ENCODE results near the gene TERF2IP.

The TERF2IP gene

DNA sequence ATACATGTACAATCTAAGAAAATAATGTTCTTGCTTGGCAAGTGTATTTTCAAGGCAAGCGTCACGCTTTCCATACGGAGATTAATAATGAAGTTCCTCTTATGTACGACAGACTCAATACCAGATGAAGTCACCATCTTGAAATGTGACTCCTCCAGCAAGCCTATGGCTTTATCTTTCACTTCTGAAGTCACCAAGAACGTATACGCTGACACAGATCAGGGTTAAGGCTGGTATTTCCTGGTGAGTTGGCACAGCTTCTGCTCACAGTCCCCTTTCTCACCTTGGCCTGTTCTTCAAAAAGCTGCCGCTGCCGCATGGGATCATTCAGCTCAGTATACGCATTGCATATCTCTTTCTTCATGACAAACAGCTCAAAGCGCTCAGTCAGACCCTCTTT, 18.4 kb upstream of the TERF2IP start:
- in situ Hi-C loops (cut with HindIII; ENCODE audit: low pct_ligation_motif_present, low sequenced_read_pairs): no loop called here
- TF ChIP-seq, protein P1, sequence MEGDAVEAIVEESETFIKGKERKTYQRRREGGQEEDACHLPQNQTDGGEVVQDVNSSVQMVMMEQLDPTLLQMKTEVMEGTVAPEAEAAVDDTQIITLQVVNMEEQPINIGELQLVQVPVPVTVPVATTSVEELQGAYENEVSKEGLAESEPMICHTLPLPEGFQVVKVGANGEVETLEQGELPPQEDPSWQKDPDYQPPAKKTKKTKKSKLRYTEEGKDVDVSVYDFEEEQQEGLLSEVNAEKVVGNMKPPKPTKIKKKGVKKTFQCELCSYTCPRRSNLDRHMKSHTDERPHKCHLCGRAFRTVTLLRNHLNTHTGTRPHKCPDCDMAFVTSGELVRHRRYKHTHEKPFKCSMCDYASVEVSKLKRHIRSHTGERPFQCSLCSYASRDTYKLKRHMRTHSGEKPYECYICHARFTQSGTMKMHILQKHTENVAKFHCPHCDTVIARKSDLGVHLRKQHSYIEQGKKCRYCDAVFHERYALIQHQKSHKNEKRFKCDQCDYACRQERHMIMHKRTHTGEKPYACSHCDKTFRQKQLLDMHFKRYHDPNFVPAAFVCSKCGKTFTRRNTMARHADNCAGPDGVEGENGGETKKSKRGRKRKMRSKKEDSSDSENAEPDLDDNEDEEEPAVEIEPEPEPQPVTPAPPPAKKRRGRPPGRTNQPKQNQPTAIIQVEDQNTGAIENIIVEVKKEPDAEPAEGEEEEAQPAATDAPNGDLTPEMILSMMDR (IDR thresholded peaks at IDR 0.05; ENCODE audit: low read depth, low read length, missing control alignments): no peak
- Histone ChIP-seq H3K36me3 (replicated peaks) (peaks cover 74% of the 10 kb centered on the region), H3K4me3 (ENCODE audit: low read depth, low read length) (no peak overlapping the region), H3K27ac (no peak overlapping the region), H3K27me3 (replicated peaks) (no peaks in the 10 kb centered on the region)
- no peak for DNase-seq

DNA sequence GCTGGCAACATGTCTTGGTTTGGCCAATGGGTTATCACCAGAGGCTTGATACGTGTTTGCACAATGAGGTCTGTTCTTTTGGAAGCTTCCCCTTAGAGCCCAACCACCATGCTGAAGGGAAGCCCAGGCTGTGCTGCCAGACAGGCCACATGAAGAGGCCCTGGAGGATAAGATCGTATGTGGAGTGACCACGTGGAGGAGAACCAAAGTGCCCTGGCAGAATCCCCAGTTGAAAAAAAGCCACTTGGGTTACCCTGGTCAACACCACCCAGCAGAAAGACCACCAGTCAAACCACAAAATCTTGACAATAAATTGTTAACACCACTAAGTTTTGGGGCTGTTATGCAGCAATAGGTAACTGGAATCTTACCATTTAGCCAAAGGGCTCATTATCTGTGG, 17.5 kb upstream of the TERF2IP start:
- DNase-seq: no peak
- no peak overlapping the region for H3K27ac ChIP-seq
- no peaks in the 10 kb centered on the region for H3K27me3 ChIP-seq (replicated peaks)
- peaks cover 83% of the 10 kb centered on the region for H3K36me3 ChIP-seq (replicated peaks)
- H3K4me3 ChIP-seq (ENCODE audit: low read depth, low read length): no peak overlapping the region
- TF ChIP-seq, protein P1 (IDR thresholded peaks at IDR 0.05; ENCODE audit: low read depth, low read length, missing control alignments): no peak
- in situ Hi-C loops (cut with HindIII; ENCODE audit: low pct_ligation_motif_present, low sequenced_read_pairs): no loop called here

DNA sequence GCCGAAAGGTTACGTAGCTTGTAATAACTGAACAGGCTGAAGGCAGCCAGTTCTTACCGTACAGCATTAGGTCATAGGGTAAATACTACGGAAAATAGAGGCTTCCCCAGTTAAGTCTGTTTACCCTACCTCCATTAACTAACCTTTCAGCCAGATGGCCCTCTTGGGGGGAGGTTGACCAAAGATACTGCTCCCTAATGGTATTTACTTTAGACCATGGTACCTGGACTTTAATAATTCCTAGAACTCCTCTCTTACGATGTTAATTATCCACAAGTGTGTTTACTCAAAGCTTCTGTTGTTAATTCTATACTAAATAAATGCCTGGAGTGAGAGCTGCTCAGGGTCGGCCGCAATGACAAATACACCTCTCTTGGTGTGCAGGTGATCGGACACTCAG, 14.7 kb upstream of the TERF2IP start:
- no peaks in the 10 kb centered on the region for H3K27me3 ChIP-seq (replicated peaks)
- H3K36me3 ChIP-seq (replicated peaks): peaks cover 90% of the 10 kb centered on the region
- no peak overlapping the region for H3K27ac ChIP-seq
- DNase-seq: no peak
- no peak overlapping the region for H3K4me3 ChIP-seq (ENCODE audit: low read depth, low read length)
- in situ Hi-C loops (cut with HindIII; ENCODE audit: low pct_ligation_motif_present, low sequenced_read_pairs): no loop called here
- TF ChIP-seq, protein P1 (IDR thresholded peaks at IDR 0.05; ENCODE audit: low read depth, low read length, missing control alignments): no peak

DNA sequence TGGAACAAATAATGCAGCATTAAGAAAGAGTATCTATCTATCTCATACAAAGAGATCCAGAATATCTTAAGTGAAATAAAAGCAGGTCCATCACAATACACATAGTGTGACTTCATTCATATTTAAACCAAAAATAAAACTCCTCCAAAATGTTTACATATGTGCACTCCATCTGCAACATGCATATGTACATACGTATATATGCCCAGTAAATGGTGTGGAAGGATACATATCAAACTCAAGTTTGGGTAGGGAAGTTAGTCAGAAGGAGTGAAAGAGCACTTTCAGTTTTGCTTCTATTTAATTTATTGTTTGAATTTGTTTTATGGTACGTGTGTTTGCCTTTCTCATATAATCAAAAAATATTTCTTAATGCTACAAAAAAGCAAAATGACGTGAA, 12.5 kb upstream of the TERF2IP start:
- Histone ChIP-seq H3K4me3 (ENCODE audit: low read depth, low read length) (no peak overlapping the region), H3K27ac (no peak overlapping the region), H3K27me3 (replicated peaks) (no peaks in the 10 kb centered on the region), H3K36me3 (replicated peaks) (peaks cover 80% of the 10 kb centered on the region)
- DNase-seq: no peak
- TF ChIP-seq, protein P1 (IDR thresholded peaks at IDR 0.05; ENCODE audit: low read depth, low read length, missing control alignments): no peak
- in situ Hi-C loops (cut with HindIII; ENCODE audit: low pct_ligation_motif_present, low sequenced_read_pairs): no loop called here

DNA sequence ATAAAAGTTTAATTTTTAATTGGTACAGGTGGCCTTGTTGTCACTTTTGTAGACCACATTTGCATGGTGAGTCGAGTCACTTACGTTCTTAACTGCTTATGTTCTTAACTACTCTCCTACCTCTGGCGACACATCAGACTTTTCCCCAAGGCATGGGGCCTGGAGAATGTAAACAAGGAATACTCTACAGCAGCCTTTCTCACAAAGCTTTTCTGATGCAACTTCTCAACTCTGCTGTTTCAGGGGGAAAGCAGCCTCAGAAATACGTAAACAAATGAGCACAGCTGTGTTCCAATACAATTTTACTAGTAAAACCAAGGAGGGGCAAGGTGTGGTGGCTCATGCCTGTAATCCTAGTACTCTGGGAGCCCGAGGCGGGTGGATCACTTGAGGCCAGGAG, 7.0 kb upstream of the TERF2IP start:
- H3K27ac ChIP-seq: no peak overlapping the region
- H3K4me3 ChIP-seq (ENCODE audit: low read depth, low read length): no peak overlapping the region
- peaks cover 56% of the 10 kb centered on the region for H3K36me3 ChIP-seq (replicated peaks)
- H3K27me3 ChIP-seq (replicated peaks): no peaks in the 10 kb centered on the region
- in situ Hi-C loops (cut with HindIII; ENCODE audit: low pct_ligation_motif_present, low sequenced_read_pairs): no loop called here
- DNase-seq: no peak
- TF ChIP-seq, protein P1 (IDR thresholded peaks at IDR 0.05; ENCODE audit: low read depth, low read length, missing control alignments): no peak

DNA sequence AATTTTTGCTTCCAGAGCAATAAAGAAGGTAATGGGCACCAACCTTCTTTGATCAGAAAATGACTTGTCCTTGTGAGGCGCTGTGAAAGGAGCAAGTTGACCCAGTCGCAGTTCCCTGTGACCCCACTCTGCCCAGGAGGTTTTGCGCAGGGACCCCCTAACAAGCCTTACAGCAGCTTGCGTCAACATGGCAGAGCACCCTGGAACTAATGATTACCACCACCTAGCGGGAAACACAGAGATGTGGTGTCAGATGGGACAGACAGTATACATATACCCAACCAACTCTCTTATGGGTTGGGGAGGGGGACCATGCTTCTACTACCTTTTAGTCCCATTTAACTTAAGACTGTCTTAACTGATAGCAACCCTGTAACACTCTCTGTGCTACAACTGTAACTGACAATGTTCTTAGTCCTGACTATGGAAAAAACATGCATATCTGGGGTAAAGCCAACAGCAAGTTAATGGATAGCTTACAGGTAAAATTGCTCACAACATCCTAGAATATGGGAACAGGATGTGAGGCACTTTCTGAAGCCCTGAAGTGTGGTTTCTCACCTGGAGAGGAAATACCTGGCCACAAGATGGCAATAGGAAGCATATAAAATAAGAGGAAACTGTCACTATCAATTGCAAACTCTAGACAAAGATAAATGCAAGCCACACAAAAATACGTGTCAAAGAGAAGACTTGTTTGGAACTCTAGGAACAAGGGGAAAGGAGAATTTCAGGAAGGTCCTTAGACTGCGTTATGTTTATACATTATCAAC, 3.1 kb upstream of the TERF2IP start:
- DNase-seq: no peak
- no peak overlapping the region for H3K4me3 ChIP-seq (ENCODE audit: low read depth, low read length)
- H3K27me3 ChIP-seq (replicated peaks): no peaks in the 10 kb centered on the region
- TF ChIP-seq, protein P1 (IDR thresholded peaks at IDR 0.05; ENCODE audit: low read depth, low read length, missing control alignments): no peak
- H3K27ac ChIP-seq: no peak overlapping the region
- in situ Hi-C loops (cut with HindIII; ENCODE audit: low pct_ligation_motif_present, low sequenced_read_pairs): no loop called here
- H3K36me3 ChIP-seq (replicated peaks): peaks cover 32% of the 10 kb centered on the region
